Gastrocnemius medialis (tissue), 4 donors: ENCODE data around the gene CREG1.

ENCODE experiments used
- POLR2A ChIP-seq, 2 donors: fragments of 450-650 bp; IDR thresholded peaks; one replicate each; pipeline ENCODE4 v1.6.1; 2017; ENCODE audit warnings: antibody characterized with exemption in 2 of 2, mild to moderate bottlenecking in 2 of 2, moderate library complexity in 2 of 2
- TF ChIP-seq, protein P1 (sequence below), 5 experiments: fragments of 450-650 bp in 3 of 5; fragments of 200-600 bp in 2 of 5; sonication (generic) in 2 of 5; IDR thresholded peaks in 4 of 5; conservative IDR thresholded peaks in 1 of 5; 1 replicate in 4 of 5; 2 replicates in 1 of 5; pipeline ENCODE4 v1.5.1; 2016 to 2019; ENCODE audit warnings: antibody characterized with exemption in 5 of 5, mild to moderate bottlenecking in 3 of 5, moderate library complexity in 3 of 5

DNA sequence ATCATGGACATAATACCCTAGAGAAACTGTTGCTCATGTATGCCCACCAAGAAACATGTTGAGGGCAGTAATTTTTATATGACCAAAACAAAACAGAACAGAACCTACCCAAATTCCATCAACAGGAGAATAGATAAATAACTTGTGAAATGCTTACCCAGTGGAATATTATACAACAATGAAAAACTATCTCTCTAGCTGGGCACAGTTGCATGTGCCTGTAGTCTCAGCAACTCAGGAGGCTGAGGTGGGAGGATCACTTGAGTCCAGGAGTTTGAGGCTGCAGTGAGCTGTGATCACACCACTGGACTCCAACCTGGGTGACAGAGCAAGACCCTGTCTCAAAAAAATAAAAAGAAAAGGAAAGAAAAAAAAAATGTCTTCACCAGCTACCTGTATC is 38.9 kb upstream of the CREG1 start:
- TF ChIP-seq, protein P1, sequence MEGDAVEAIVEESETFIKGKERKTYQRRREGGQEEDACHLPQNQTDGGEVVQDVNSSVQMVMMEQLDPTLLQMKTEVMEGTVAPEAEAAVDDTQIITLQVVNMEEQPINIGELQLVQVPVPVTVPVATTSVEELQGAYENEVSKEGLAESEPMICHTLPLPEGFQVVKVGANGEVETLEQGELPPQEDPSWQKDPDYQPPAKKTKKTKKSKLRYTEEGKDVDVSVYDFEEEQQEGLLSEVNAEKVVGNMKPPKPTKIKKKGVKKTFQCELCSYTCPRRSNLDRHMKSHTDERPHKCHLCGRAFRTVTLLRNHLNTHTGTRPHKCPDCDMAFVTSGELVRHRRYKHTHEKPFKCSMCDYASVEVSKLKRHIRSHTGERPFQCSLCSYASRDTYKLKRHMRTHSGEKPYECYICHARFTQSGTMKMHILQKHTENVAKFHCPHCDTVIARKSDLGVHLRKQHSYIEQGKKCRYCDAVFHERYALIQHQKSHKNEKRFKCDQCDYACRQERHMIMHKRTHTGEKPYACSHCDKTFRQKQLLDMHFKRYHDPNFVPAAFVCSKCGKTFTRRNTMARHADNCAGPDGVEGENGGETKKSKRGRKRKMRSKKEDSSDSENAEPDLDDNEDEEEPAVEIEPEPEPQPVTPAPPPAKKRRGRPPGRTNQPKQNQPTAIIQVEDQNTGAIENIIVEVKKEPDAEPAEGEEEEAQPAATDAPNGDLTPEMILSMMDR (IDR thresholded peaks at IDR 0.05 in 4 of 5, conservative IDR thresholded peaks at IDR 0.05 in 1 of 5) = no peak
- no peak for TF ChIP-seq POLR2A (IDR thresholded peaks at IDR 0.05)
